Measurements from ENCODE around the gene LRRC45.

Gene LRRC45

DNA sequence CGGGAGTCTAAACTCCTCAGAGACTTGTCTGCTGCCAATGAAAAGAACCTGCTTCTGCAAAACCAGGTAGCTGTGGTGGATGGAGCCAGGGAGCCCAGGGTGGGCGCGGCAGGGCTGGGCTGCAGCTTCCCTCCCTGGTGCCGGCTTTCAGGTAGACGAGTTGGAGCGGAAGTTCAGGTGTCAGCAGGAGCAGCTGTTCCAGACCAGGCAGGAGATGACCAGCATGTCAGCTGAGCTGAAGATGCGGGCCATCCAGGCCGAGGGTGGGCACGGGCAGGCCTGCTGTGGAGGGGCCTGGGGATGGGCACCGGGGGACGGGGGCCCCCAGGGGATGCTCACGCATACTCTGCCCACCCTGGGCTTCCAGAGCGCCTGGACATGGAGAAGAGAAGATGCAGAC, 5.1 kb downstream of the LRRC45 start:
- DNase-seq (ENCODE audit: low read depth), result no peak
- H3K4me3 ChIP-seq (replicated peaks; ENCODE audit: low read depth, low read length), result no peak overlapping the region
- no peak for TF ChIP-seq CTCF (IDR thresholded peaks at IDR 0.05; ENCODE audit: low read length, missing control alignments)

- DNase-seq (ENCODE audit: low read depth), result no peak
- H3K4me3 ChIP-seq (replicated peaks; ENCODE audit: low read depth, low read length), result no peak overlapping the region
- TF ChIP-seq CTCF (IDR thresholded peaks at IDR 0.05; ENCODE audit: low read length, missing control alignments), result no peak
Measured at GRCh38 chr17:82028966-82029365, 5.9 kb downstream of the LRRC45 start.

GRCh38 chr17:82029391-82029790, 6.3 kb downstream of the LRRC45 start:
- DNase-seq (ENCODE audit: low read depth), result no peak
- H3K4me3 ChIP-seq (replicated peaks; ENCODE audit: low read depth, low read length), result no peak overlapping the region
- TF ChIP-seq CTCF (IDR thresholded peaks at IDR 0.05; ENCODE audit: low read length, missing control alignments), result no peak

- no peak overlapping the region for H3K4me3 ChIP-seq (replicated peaks; ENCODE audit: low read depth, low read length)
- TF ChIP-seq CTCF (IDR thresholded peaks at IDR 0.05; ENCODE audit: low read length, missing control alignments), result no peak
- no peak for DNase-seq (ENCODE audit: low read depth)
Measured at GRCh38 chr17:82029990-82030469, 6.9 kb downstream of the LRRC45 start.

GRCh38 chr17:82030470-82031302, 7.6 kb downstream of the LRRC45 start:
- H3K4me3 ChIP-seq (replicated peaks; ENCODE audit: low read depth, low read length), result peak overlapping the region; percentile 53
- peak; percentile 71 for TF ChIP-seq CTCF (IDR thresholded peaks at IDR 0.05; ENCODE audit: low read length, missing control alignments)
- DNase-seq (ENCODE audit: low read depth), result peak; percentile 89

DNA sequence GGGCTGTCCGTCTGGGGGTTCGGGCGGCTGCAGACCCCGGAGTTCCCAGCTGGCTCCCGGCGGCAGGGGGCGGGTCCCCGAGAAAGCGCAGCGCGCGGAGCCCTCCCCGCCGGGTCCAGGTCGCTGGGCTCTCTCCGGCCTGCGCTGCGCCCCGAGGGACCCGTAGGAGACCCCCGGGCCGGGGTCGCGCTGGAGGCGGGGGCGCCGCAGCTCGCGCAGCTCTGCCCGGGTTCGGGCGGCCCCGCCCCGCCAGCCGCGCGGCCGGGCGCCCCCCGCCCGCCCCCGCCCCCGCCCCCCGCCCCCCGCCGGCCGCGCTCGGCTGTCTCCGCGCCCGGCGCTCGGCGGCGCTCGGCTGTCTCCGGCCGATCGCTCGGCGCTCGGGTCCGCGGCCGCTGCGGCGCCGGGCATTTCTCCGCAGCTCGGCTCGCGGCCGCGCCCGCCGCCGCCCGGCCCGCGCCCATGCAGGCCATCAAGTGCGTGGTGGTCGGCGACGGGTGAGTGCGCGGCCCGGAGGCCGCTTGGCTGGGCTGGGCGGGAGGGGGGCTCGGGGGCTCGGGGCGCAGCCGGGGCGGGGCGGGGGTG, 8.3 kb downstream of the LRRC45 start, which contains the start of gene RAC3:
Gene RAC3 (plus strand): TSS at position 376 of the 582 bp plus-strand sequence. CDS start 84 bp downstream, at position 460.
- TF ChIP-seq CTCF (IDR thresholded peaks at IDR 0.05; ENCODE audit: low read length, missing control alignments), result no peak
- peak; percentile 29 for DNase-seq (ENCODE audit: low read depth)

More for the DNA sequence above, 8.3 kb downstream of the LRRC45 start, which contains the start of gene RAC3:
- peak within 1 kb of the TSS; percentile 53 for H3K4me3 ChIP-seq (replicated peaks; ENCODE audit: low read depth, low read length)
